AG09309 (cell line): Measurements from ENCODE around the gene WTAP.

Experiments used
- DNase-seq: peaks from one replicate; pipeline ENCODE4 v3.0.0-alpha.2; 2010; ENCODE audit warnings: low read depth
- H3K4me3 ChIP-seq: 2 replicates; pipeline ENCODE4 v1.5.1; 2011; ENCODE audit warnings: mild to moderate bottlenecking, low read depth, low read length, moderate library complexity; ENCODE audit not compliant: control insufficient read depth
- TF ChIP-seq, protein P1 (sequence below): IDR thresholded peaks from 2 replicates; pipeline ENCODE4 v1.5.1; 2011; ENCODE audit warnings: mild to moderate bottlenecking, low read depth, low read length, inconsistent platforms; ENCODE audit not compliant: insufficient read depth, control insufficient read depth; ENCODE audit errors: missing control alignments

WTAP gene

DNA sequence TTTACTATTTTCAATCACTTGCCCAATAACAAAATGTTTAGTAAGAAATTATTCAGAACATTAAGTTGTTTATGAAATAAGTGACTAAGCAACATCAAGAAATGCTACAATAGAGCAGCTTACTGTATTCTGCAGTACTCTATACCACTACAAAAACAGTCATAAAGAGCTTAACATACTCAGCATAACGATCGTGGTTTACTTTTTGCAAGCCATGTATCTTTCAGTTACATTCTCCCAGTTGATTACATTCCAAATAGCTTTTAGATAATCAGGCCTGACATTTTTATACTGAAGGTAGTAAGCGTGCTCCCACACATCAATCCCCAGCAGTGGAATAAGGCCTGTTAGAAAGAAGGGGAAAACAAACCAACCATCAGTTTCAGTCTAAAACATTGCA lies 45.0 kb upstream of the WTAP start:
- TF ChIP-seq, protein P1, sequence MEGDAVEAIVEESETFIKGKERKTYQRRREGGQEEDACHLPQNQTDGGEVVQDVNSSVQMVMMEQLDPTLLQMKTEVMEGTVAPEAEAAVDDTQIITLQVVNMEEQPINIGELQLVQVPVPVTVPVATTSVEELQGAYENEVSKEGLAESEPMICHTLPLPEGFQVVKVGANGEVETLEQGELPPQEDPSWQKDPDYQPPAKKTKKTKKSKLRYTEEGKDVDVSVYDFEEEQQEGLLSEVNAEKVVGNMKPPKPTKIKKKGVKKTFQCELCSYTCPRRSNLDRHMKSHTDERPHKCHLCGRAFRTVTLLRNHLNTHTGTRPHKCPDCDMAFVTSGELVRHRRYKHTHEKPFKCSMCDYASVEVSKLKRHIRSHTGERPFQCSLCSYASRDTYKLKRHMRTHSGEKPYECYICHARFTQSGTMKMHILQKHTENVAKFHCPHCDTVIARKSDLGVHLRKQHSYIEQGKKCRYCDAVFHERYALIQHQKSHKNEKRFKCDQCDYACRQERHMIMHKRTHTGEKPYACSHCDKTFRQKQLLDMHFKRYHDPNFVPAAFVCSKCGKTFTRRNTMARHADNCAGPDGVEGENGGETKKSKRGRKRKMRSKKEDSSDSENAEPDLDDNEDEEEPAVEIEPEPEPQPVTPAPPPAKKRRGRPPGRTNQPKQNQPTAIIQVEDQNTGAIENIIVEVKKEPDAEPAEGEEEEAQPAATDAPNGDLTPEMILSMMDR: no peak
- no peak overlapping the region for H3K4me3 ChIP-seq
- DNase-seq: no peak

DNA sequence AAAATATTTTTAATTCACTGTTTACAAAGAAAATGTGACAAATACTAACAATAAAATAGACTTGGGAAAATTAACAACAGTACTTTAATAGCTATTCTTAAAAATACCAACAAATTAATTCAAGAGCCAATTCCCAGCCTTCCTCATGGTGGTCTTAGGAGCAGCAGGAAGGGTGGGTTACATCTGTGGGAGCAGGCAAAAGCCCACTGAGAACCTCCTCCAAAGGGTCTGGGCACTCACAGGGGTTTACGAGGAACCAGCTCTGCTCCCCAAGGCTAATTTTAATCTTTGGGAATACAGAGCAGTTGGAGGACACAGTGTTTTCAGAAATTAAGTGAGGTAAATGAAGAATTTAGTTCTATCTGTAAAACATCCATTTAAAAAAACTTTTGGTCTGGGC lies 44.5 kb upstream of the WTAP start:
- no peak for DNase-seq
- H3K4me3 ChIP-seq: no peak overlapping the region

DNA sequence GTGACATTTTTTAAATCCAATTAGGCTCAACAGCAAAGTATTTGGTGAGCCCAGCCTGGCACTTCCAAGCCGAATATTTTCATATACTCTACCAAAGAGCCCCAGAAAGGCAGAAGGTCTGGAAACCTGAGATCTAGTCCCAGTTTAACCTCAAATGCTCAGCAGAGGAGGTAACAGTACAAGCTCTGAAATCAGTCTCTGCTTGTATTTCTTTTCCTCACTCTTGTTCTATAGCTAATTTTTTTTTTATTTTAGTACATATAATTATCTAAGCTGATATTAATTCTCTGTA lies 43.3 kb upstream of the WTAP start:
- TF ChIP-seq, protein P1: no peak
- DNase-seq: no peak
- no peak overlapping the region for H3K4me3 ChIP-seq

More for the DNA sequence above, 44.5 kb upstream of the WTAP start:
- TF ChIP-seq, protein P1: no peak

DNA sequence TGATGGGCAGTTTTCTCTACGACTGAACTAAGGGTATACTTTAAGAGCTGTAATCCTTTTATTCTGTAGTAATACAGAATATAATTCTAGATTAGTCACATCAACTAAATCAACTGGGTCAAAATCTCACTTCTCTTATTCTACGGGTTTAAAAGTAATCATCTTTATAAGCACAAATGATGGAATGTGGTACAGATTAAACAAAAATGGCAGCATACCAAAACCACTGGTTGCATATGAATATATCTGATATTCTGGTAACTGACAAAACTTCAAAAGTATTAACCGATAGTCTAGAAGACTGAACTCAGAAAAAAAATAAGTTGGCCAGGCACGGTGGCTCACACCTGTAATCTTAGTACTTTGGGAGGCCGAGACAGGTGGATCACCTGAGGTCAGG lies 41.3 kb upstream of the WTAP start:
- TF ChIP-seq, protein P1: no peak
- no peak for DNase-seq
- H3K4me3 ChIP-seq: no peak overlapping the region

DNA sequence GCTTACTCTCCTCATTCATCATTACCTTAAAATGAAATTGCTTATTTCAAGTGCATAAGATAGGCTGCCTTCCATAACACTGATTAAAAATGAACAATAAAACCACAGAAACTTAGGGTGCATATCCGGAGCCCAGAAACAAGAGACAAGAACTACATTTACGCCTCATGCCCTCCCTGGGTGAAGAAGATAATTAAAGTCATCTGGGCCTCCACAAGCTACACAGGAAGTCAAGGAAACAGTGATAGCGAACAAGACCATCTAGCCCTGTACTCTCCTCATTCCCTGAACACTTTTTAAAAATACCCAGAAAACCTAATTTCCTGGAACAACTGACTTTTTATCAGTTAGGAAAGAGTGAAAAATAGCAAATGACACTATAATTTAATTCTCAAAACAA lies 40.6 kb upstream of the WTAP start:
- DNase-seq: no peak
- TF ChIP-seq, protein P1: no peak

DNA sequence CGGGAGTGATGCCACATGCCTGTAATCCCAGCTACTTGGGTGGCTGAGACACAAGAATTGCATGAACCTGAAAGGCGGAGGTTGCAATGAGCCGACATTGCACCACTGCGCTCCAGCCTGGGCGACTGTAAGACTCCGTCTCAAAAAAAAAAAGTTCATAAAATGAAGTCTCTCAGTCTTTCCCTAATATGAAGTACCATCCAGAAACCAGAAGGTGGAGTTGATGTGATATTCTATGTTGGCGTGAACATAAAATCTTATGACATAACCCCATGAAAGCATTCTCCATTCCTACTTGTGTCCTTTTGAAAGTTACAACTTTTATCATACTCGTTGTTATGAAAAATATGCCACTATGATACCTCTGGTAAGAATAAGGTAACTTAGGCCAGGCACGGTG lies 40.0 kb upstream of the WTAP start:
- DNase-seq: no peak
- TF ChIP-seq, protein P1: peak; percentile 8
- no peak overlapping the region for H3K4me3 ChIP-seq

More for the DNA sequence above, 40.6 kb upstream of the WTAP start:
- H3K4me3 ChIP-seq: no peak overlapping the region

DNA sequence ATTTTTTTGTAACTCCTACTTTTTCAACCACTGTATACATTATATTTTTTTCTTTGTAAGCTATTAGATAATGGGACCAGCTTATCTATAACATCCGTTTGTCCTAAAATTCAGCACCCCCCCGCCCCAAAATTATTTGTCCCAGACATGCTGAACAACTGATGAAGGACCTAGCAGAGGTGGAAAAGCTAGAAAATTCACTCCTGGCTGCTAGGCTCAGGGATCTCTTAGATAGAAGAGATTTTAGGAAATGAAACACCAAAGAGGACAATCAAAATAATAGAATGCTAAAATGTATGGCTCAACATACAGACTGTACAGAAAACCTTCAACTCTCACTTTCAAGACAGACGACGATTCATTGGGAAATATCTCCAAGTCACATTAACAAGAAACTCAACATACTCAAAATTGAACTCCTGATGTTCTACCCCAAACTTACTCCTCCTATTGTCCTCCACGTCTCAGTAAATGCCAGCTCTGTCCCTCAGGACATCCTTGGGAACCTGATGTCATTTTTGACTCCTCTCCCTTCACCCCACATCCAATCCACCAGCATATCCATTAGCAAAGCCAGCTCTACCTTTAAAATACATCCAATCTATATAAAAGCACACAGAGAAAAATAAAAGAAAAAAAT lies 38.9 kb upstream of the WTAP start:
- H3K4me3 ChIP-seq: no peak overlapping the region
- DNase-seq: no peak

More for the DNA sequence above, 38.9 kb upstream of the WTAP start:
- TF ChIP-seq, protein P1: no peak
